Erythroblast (primary cell): ENCODE results near the gene FOXP2.

Experiments
- GATA1 ChIP-seq: IDR thresholded peaks from 2 replicates; pipeline ENCODE4 v1.6.1; 2011; ENCODE audit warnings: low read depth, mild to moderate bottlenecking, control low read depth, low read length, moderate library complexity
- POLR2A ChIP-seq: IDR thresholded peaks from 2 replicates; pipeline ENCODE4 v1.6.1; 2011; ENCODE audit warnings: mild to moderate bottlenecking, low read length

DNA sequence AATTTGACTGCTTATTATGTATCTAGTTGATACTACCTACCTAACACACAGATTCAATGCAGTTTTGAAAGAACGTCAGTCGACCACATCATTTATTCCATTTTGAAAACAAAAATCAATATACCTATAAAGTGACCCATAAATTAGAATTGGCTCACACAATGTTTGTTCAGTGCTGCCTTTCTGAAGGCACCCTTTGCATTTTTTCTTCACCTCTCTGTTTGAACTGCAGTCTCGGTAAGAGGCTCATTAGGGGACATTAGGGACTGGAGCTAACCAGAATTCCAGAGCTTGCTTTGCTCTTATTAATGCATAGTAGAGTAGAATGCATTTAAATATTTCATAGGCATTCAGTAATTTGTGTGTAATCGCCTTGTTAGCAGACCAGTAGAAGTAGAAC, 234.1 kb downstream of the FOXP2 start:
- TF ChIP-seq POLR2A = no peak
- TF ChIP-seq GATA1 = no peak
